A549 (cell line): ENCODE data around the gene BMPER. TPM values are rescaled to one million over a fixed set of nuclear protein-coding genes. Genes with fewer than 3 reads are reported as not detected.

Source experiments
- ATAC-seq, 2 experiments: fragments of 200-7000 bp in 1 of 2; fragments of >200 bp in 1 of 2; cut with Nextera tagmentation in 1 of 2; cut with Tn5 transposase in 1 of 2; 3 replicates each; pipeline versions ENCODE4 v1.8.0 to v1.9.1; 2018 to 2020; ENCODE audit warnings: mild to moderate bottlenecking in 1 of 2, moderate library complexity in 1 of 2
- CTCF ChIA-PET: fragments of 300-600 bp; sonication (Branson Sonifier 250); formaldehyde crosslinking; extraction: SDS; loops from one replicate; lab custom pipeline; 2021; ENCODE audit warnings: antibody characterized with exemption, inconsistent platforms; lab: Yijun Ruan, JAX
- POLR2A ChIA-PET: fragments of 350-600 bp; formaldehyde crosslinking; extraction: SDS; loops from one replicate; lab custom pipeline; 2021; ENCODE audit warnings: antibody characterized with exemption, inconsistent platforms; lab: Yijun Ruan, JAX
- DNase-seq, 2 experiments: peaks; one replicate each; pipeline versions ENCODE4 v3.0.0 to v3.0.0-alpha.2; 2011 to 2016; ENCODE audit warnings: low read depth in 1 of 2, low spot score in 1 of 2
- FAIRE-seq: peaks from 2 replicates; lab custom pipeline; 2011; peaks lifted over from hg19 to GRCh38; lab: Jason Lieb, UNC
- H3K27ac ChIP-seq, 2 experiments: fragments of >200 bp; sonication (Bioruptor Twin); formaldehyde crosslinking; 3 replicates each; pipeline ENCODE4 v1.5.1; 2016 to 2017
- H3K4me1 ChIP-seq: fragments of >200 bp; sonication (Bioruptor Twin); formaldehyde crosslinking; 3 replicates; pipeline ENCODE4 v1.6.1; 2016
- H3K4me2 ChIP-seq: fragments of >200 bp; sonication (Bioruptor Twin); formaldehyde crosslinking; 3 replicates; pipeline ENCODE4 v1.6.1; 2016
- H3K4me3 ChIP-seq: fragments of >200 bp; sonication (Bioruptor Twin); formaldehyde crosslinking; 3 replicates; pipeline ENCODE4 v1.5.1; 2016
- H3K9me3 ChIP-seq: fragments of >200 bp; sonication (Bioruptor Twin); formaldehyde crosslinking; 3 replicates; pipeline ENCODE4 v1.6.1; 2016
- BCL3 ChIP-seq: fragments of >200 bp; sonication (Bioruptor Twin); formaldehyde crosslinking; IDR thresholded peaks from 3 replicates; pipeline ENCODE4 v1.6.1; 2016
- CEBPB ChIP-seq, 2 experiments: fragments of >200 bp in 1 of 2; sonication (Bioruptor Twin) in 1 of 2; formaldehyde crosslinking in 1 of 2; IDR thresholded peaks; 2 replicates each; pipeline ENCODE4 v1.6.1; 2012 to 2016
- CHD2 ChIP-seq: fragments of 150-350 bp; IDR thresholded peaks from 2 replicates; pipeline ENCODE4 v1.6.1; 2014; ENCODE audit warnings: low read length; ENCODE audit not compliant: partially characterized antibody
- EP300 ChIP-seq, 2 experiments: fragments of >200 bp; sonication (Bioruptor Twin); formaldehyde crosslinking; IDR thresholded peaks; 2 replicates in 1 of 2; 3 replicates in 1 of 2; pipeline ENCODE4 v1.6.1; 2016 to 2017
- ESRRA ChIP-seq: fragments of 150-350 bp; IDR thresholded peaks from 2 replicates; pipeline ENCODE4 v1.6.1; 2014; ENCODE audit warnings: mild to moderate bottlenecking, low read length, borderline replicate concordance
- HDAC2 ChIP-seq: fragments of 200-600 bp; sonication (generic); IDR thresholded peaks from 2 replicates; pipeline ENCODE4 v1.6.1; 2016
- HES2 ChIP-seq: fragments of >200 bp; sonication (Bioruptor Twin); formaldehyde crosslinking; IDR thresholded peaks from 2 replicates; pipeline ENCODE4 v1.6.1; 2016
- JUN ChIP-seq, 2 experiments: fragments of >200 bp; sonication (Bioruptor Twin); formaldehyde crosslinking; IDR thresholded peaks; 2 replicates in 1 of 2; 3 replicates in 1 of 2; pipeline ENCODE4 v1.6.1; 2016 to 2017
- MAFK ChIP-seq: fragments of 450-650 bp; IDR thresholded peaks from 2 replicates; pipeline ENCODE4 v1.6.1; 2014; ENCODE audit not compliant: partially characterized antibody
- NFE2L2 ChIP-seq: fragments of 150-350 bp; conservative IDR thresholded peaks from 2 replicates; pipeline ENCODE4 v1.6.1; 2014; ENCODE audit warnings: low read length
- NR3C1 ChIP-seq: fragments of >200 bp; sonication (Bioruptor Twin); formaldehyde crosslinking; IDR thresholded peaks from 3 replicates; pipeline ENCODE4 v1.6.1; 2017
- PHF8 ChIP-seq: fragments of 200-600 bp; sonication (generic); IDR thresholded peaks from 2 replicates; pipeline ENCODE4 v1.6.1; 2016; ENCODE audit warnings: low read depth, mild to moderate bottlenecking, antibody characterized with exemption, moderate library complexity, borderline replicate concordance
- SMC3 ChIP-seq: fragments of >200 bp; sonication (Bioruptor Twin); formaldehyde crosslinking; IDR thresholded peaks from 3 replicates; pipeline ENCODE4 v1.6.1; 2018; ENCODE audit warnings: inconsistent platforms
- USF2 ChIP-seq: fragments of 450-650 bp; IDR thresholded peaks from 2 replicates; pipeline ENCODE4 v1.6.1; 2014; ENCODE audit warnings: antibody characterized with exemption
- WGBS: methylation state at CpG from one replicate; pipeline ENCODE4 v1.1.6; 2017; ENCODE audit errors: missing lambda C conversion rate; 5-methylcytosine and 5-hydroxymethylcytosine counted together
- polyA plus RNA-seq, 4 experiments: library from polyadenylated mRNA; depleted of rRNA in 3 of 4; stranded (reverse); fragments of >200 nt; fragmentation: RNase III in 1 of 4; extraction: RNeasy Plus Mini Kit Qiagen cat#74134 plus additional on column Dnase treatment in 1 of 4; gene quantifications; 2 replicates in 3 of 4; 3 replicates in 1 of 4; pipeline ENCODE4 v1.2.3, GENCODE V29; 2011 to 2017

The BMPER gene
- polyA plus RNA-seq, 2 of the 4 experiments (the other 2 are of a cell fraction), result 5.0 to 5.8 TPM

GRCh38 chr7:34057136-34057535 lies 151.8 kb downstream of the BMPER start:
- peaks cover 54% of the 10 kb centered on the region for H3K4me1 ChIP-seq
- DNase-seq (no peak), FAIRE-seq (peak; percentile 46), ATAC-seq (no peak)
- H3K9me3 ChIP-seq, result no peaks in the 10 kb centered on the region
- no peak overlapping the region for H3K4me3 ChIP-seq
- TF ChIP-seq HES2 (no peak), HDAC2 (no peak), NFE2L2 (no peak), ESRRA (no peak)
- ChIA-PET CTCF (interaction anchor here (1.1 to 2.8 kb wide), 5 partner anchors 9 to 125 kb away, joined by 3 to 10 read pairs (median 7); no protein-coding TSS in a partner anchor), POLR2A (no interaction called here)
- peak overlapping the region; percentile 67 for H3K4me2 ChIP-seq
- H3K27ac ChIP-seq, result peak overlapping the region; percentile 92 to 97

- TF ChIP-seq CEBPB (IDR thresholded peaks at IDR 0.05) (peak; percentile 78 to 79), CHD2 (no peak)
- no peaks in the 10 kb centered on the region for H3K9me3 ChIP-seq
- FAIRE-seq (no peak), ATAC-seq (no peak), DNase-seq (no peak)
- H3K4me2 ChIP-seq, result peak overlapping the region; percentile 67
- POLR2A ChIA-PET, result interaction anchor here (1.0 kb wide), 1 partner anchor 125 kb away, joined by 3 read pairs; no protein-coding TSS in a partner anchor
- H3K4me3 ChIP-seq, result no peak overlapping the region
- CTCF ChIA-PET, result interaction anchor here (1.1 to 2.8 kb wide), 6 partner anchors 10 to 125 kb away, joined by 3 to 10 read pairs (median 6); no protein-coding TSS in a partner anchor
- H3K4me1 ChIP-seq, result peaks cover 62% of the 10 kb centered on the region
- peak overlapping the region; percentile 92 to 97 for H3K27ac ChIP-seq
- 84% methylated on average over 5 of the region's 5 CpGs for WGBS
These were observed 152.6 kb downstream of the BMPER start for GRCh38 chr7:34057956-34058355.

- no peak for DNase-seq
- Histone ChIP-seq H3K4me1 (peaks cover 70% of the 10 kb centered on the region), H3K27ac (peak overlapping the region; percentile 92 to 97), H3K4me2 (peak overlapping the region; percentile 67; the same call in 2 of the 3 replicates), H3K4me3 (no peak overlapping the region), H3K9me3 (no peaks in the 10 kb centered on the region)
- no peak for FAIRE-seq
- ChIA-PET CTCF (interaction anchor here (0.6 to 2.8 kb wide), 5 partner anchors 14 to 126 kb away, joined by 3 to 10 read pairs (median 5); no protein-coding TSS in a partner anchor), POLR2A (interaction anchor here (1.0 kb wide), 1 partner anchor 126 kb away, joined by 3 read pairs; no protein-coding TSS in a partner anchor)
- no peak for ATAC-seq
- WGBS, result 89% methylated on average over 1 of the region's 1 CpG
- no peak for TF ChIP-seq SMC3
- TF ChIP-seq MAFK, result no peak
- TF ChIP-seq BCL3, result no peak
- no peak for TF ChIP-seq NR3C1
- TF ChIP-seq CHD2, result no peak
- TF ChIP-seq HES2, result no peak
- no peak for TF ChIP-seq USF2
- TF ChIP-seq EP300 (IDR thresholded peaks at IDR 0.05), result no peak
- TF ChIP-seq NFE2L2, result no peak
- no peak for TF ChIP-seq PHF8
These were observed 153.4 kb downstream of the BMPER start for GRCh38 chr7:34058801-34059135.

GRCh38 chr7:34059136-34059828 lies 153.9 kb downstream of the BMPER start:
- Histone ChIP-seq H3K4me3 (no peak overlapping the region), H3K9me3 (no peaks in the 10 kb centered on the region)
- DNase-seq (no peak), FAIRE-seq (no peak)
- 59% methylated on average over 8 of the region's 8 CpGs for WGBS
- CTCF ChIA-PET, result interaction anchor here (0.6 to 2.8 kb wide), 4 partner anchors 18 to 127 kb away, joined by 3 to 10 read pairs (median 5); no protein-coding TSS in a partner anchor
- no peak for TF ChIP-seq JUN (IDR thresholded peaks at IDR 0.05)
- TF ChIP-seq, all 56 proteins: peak for 0
- POLR2A ChIA-PET, result no interaction called here
- H3K27ac ChIP-seq, result peak overlapping the region; percentile 92 to 97
- H3K4me1 ChIP-seq, result peaks cover 75% of the 10 kb centered on the region
- peak overlapping the region; percentile 67 for H3K4me2 ChIP-seq
- no peak for ATAC-seq
